Subcutaneous adipose tissue (tissue), 4 donors: ENCODE data around the gene IGF2. TPM values are rescaled to one million over a fixed set of nuclear protein-coding genes. Genes with fewer than 3 reads are reported as not detected.

Source experiments
- CTCF ChIP-seq: fragments of 450-650 bp; IDR thresholded peaks from one replicate; pipeline ENCODE4 v1.5.1; 2016; ENCODE audit warnings: low read depth, mild to moderate bottlenecking, control low read depth, antibody characterized with exemption, moderate library complexity
- total RNA-seq, 4 donors: library from RNA; depleted of rRNA; stranded (reverse); fragments of >200 nt; gene quantifications; one replicate each; pipeline ENCODE4 v1.1.0, GENCODE V29; 2016

IGF2 gene
- total RNA-seq, 4 donors from 2014 or later: 21.6 to 32.8 (median 26.6) TPM

- TF ChIP-seq CTCF: no peak
Observed at GRCh38 chr11:2134022-2135010, 4.9 kb downstream of the IGF2 start.

- TF ChIP-seq CTCF: no peak
Observed at GRCh38 chr11:2133241-2134021, 5.8 kb downstream of the IGF2 start.

- TF ChIP-seq CTCF: no peak
Observed at GRCh38 chr11:2132874-2133240, 6.3 kb downstream of the IGF2 start.

GRCh38 chr11:2132246-2132645 lies 6.9 kb downstream of the IGF2 start:
- TF ChIP-seq CTCF: no peak

GRCh38 chr11:2131371-2132236 lies 7.6 kb downstream of the IGF2 start:
- no peak for TF ChIP-seq CTCF

- no peak for TF ChIP-seq CTCF
Observed at GRCh38 chr11:2130881-2131352, 8.3 kb downstream of the IGF2 start.
